Keratinocyte (primary cell): ENCODE results near the gene CFH. TPM values are rescaled to one million over a fixed set of nuclear protein-coding genes. Genes with fewer than 3 reads are reported as not detected.

ENCODE experiments used
- DNase-seq: peaks from one replicate; pipeline ENCODE4 v3.0.0-alpha.2; 2011; ENCODE audit warnings: low read depth, missing footprints, low spot score
- FAIRE-seq: peaks from 2 replicates; lab custom pipeline; 2011; peaks lifted over from hg19 to GRCh38; lab: Jason Lieb, UNC
- H2AFZ ChIP-seq: 2 replicates; pipeline ENCODE4 v1.6.0; 2012; ENCODE audit warnings: low read length, control low read depth, inconsistent platforms; ENCODE audit not compliant: control insufficient read depth
- H3K27ac ChIP-seq: 2 replicates; pipeline ENCODE4 v1.5.1; 2011; ENCODE audit warnings: low read length; ENCODE audit not compliant: control insufficient read depth, insufficient read depth
- H3K27me3 ChIP-seq: 3 replicates; pipeline ENCODE4 v1.6.0; 2011; ENCODE audit warnings: low read length; ENCODE audit not compliant: control insufficient read depth, insufficient read depth; ENCODE audit errors: extremely low read depth
- H3K36me3 ChIP-seq, 2 experiments: 2 replicates in 1 of 2; 3 replicates in 1 of 2; pipeline ENCODE4 v1.5.1; 2011; ENCODE audit warnings: low read length in 2 of 2, mild to moderate bottlenecking in 1 of 2; ENCODE audit not compliant: control insufficient read depth in 2 of 2, insufficient read depth in 2 of 2; ENCODE audit errors: extremely low read depth in 1 of 2
- H3K4me1 ChIP-seq: 3 replicates; pipeline ENCODE4 v1.5.1; 2011; ENCODE audit warnings: low read length; ENCODE audit not compliant: control insufficient read depth, insufficient read depth; ENCODE audit errors: extremely low read depth
- H3K4me2 ChIP-seq: 3 replicates; pipeline ENCODE4 v1.6.0; 2011; ENCODE audit warnings: low read depth, low read length; ENCODE audit not compliant: control insufficient read depth, insufficient read depth; ENCODE audit errors: extremely low read depth
- H3K4me3 ChIP-seq, 3 experiments: fragments of 200-600 bp in 1 of 3; sonication (generic) in 1 of 3; 2 replicates in 2 of 3; 3 replicates in 1 of 3; pipeline ENCODE4 v1.5.1; 2011 to 2016; ENCODE audit warnings: low read length in 3 of 3, mild to moderate bottlenecking in 3 of 3, control low read depth in 2 of 3, inconsistent platforms in 1 of 3, low read depth in 1 of 3, mixed read lengths in 1 of 3, mixed run types in 1 of 3, moderate library complexity in 1 of 3; ENCODE audit not compliant: control insufficient read depth in 2 of 3, insufficient read depth in 2 of 3; ENCODE audit errors: extremely low read depth in 1 of 3
- H3K79me2 ChIP-seq: 2 replicates; pipeline ENCODE4 v1.6.0; 2012; ENCODE audit warnings: low read length; ENCODE audit not compliant: control insufficient read depth, insufficient read depth
- H3K9ac ChIP-seq: 3 replicates; pipeline ENCODE4 v1.6.0; 2011; ENCODE audit warnings: low read length; ENCODE audit not compliant: control insufficient read depth, insufficient read depth; ENCODE audit errors: extremely low read depth
- H3K9me1 ChIP-seq: 3 replicates; pipeline ENCODE4 v1.6.0; 2011; ENCODE audit warnings: low read length; ENCODE audit not compliant: control insufficient read depth, insufficient read depth; ENCODE audit errors: extremely low read depth
- H3K9me3 ChIP-seq: 2 replicates; pipeline ENCODE4 v1.5.1; 2012; ENCODE audit warnings: low read depth, low read length; ENCODE audit not compliant: control insufficient read depth
- H4K20me1 ChIP-seq: 3 replicates; pipeline ENCODE4 v1.6.0; 2011; ENCODE audit warnings: low read length; ENCODE audit not compliant: control insufficient read depth, insufficient read depth; ENCODE audit errors: extremely low read depth
- EZH2 ChIP-seq: IDR thresholded peaks from one replicate; pipeline ENCODE4 v1.6.1; 2012; ENCODE audit warnings: inconsistent platforms, mild to moderate bottlenecking, low read length, moderate library complexity
- dilution Hi-C: fragments of 300-500 bp; cut with MboI; formaldehyde crosslinking; loops from one replicate; pipeline ENCODE4 v1.7.0; 2020; ENCODE audit warnings: low sequenced_read_pairs; ENCODE audit not compliant: extremely low pct_ligation_motif_present
- polyA plus RNA-seq, 5 experiments: library from polyadenylated mRNA; depleted of rRNA in 3 of 5; stranded (reverse) in 3 of 5; stranded (forward) in 1 of 5; unstranded in 1 of 5; fragments of >200 nt; gene quantifications; 1 replicate in 1 of 5; 2 replicates in 3 of 5; 3 replicates in 1 of 5; pipeline versions ENCODE4 v1.2.1 to v1.2.3, GENCODE V29; 2011 to 2012; ENCODE audit warnings: missing spikeins in 2 of 5, low read depth in 1 of 5, low replicate concordance in 1 of 5
- TF ChIP-seq, protein P1 (sequence below), 3 experiments: IDR thresholded peaks in 1 of 3; conservative IDR thresholded peaks in 1 of 3; optimal IDR thresholded peaks in 1 of 3; 2 replicates in 2 of 3; 3 replicates in 1 of 3; pipeline versions ENCODE3 to v1.5.1; 2011; ENCODE audit warnings: low read length in 3 of 3, mild to moderate bottlenecking in 3 of 3, moderate library complexity in 2 of 3, control low read depth in 1 of 3, inconsistent platforms in 1 of 3; ENCODE audit not compliant: insufficient read depth in 2 of 3; ENCODE audit errors: extremely low read depth in 1 of 3

CFH gene
- polyA plus RNA-seq, 1 donor (not counting 4 experiments of a cell fraction or from before 2014, with no cell fraction given), result 3.7 TPM

DNA sequence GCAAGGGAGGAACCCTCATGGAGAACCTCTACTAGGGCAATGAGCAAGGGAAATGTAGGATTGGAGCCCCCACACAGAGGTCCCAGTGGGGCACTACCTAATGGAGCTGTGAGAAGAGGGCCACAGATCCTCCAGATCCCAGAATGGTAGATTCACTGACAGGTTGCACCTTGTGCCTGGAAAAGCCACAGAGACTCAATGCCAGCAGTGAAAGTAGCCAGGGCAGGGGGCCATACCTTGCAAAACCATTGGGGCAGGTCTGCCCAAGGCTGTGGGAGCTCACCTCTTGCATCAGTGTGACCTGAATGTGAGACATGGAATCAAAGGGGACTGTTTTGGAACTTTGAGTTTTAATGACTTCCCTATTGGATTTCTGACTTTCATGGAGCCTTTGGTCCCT is 17.9 kb downstream of the CFH start:
- no peaks in the 10 kb centered on the region for H3K36me3 ChIP-seq
- no peak overlapping the region for H3K27ac ChIP-seq
- H3K9me1 ChIP-seq, result no peaks in the 10 kb centered on the region
- H3K27me3 ChIP-seq, result no peaks in the 10 kb centered on the region
- no peak overlapping the region for H3K9ac ChIP-seq
- DNase-seq (no peak), FAIRE-seq (no peak)
- no peaks in the 10 kb centered on the region for H3K9me3 ChIP-seq
- H3K4me1 ChIP-seq, result no peaks in the 10 kb centered on the region
- H4K20me1 ChIP-seq, result no peaks in the 10 kb centered on the region
- no peak overlapping the region for H2AFZ ChIP-seq
- TF ChIP-seq, protein P1, sequence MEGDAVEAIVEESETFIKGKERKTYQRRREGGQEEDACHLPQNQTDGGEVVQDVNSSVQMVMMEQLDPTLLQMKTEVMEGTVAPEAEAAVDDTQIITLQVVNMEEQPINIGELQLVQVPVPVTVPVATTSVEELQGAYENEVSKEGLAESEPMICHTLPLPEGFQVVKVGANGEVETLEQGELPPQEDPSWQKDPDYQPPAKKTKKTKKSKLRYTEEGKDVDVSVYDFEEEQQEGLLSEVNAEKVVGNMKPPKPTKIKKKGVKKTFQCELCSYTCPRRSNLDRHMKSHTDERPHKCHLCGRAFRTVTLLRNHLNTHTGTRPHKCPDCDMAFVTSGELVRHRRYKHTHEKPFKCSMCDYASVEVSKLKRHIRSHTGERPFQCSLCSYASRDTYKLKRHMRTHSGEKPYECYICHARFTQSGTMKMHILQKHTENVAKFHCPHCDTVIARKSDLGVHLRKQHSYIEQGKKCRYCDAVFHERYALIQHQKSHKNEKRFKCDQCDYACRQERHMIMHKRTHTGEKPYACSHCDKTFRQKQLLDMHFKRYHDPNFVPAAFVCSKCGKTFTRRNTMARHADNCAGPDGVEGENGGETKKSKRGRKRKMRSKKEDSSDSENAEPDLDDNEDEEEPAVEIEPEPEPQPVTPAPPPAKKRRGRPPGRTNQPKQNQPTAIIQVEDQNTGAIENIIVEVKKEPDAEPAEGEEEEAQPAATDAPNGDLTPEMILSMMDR (optimal IDR thresholded peaks at IDR 0.05 in 1 of 3, IDR thresholded peaks at IDR 0.05 in 1 of 3, conservative IDR thresholded peaks at IDR 0.05 in 1 of 3; ENCODE audit: extremely low read depth in 1 of 3, insufficient read depth in 2 of 3, low read length in 3 of 3), result no peak
- TF ChIP-seq EZH2, result no peak
- H3K4me2 ChIP-seq, result no peak overlapping the region
- H3K79me2 ChIP-seq, result no peaks in the 10 kb centered on the region
- no peak overlapping the region for H3K4me3 ChIP-seq
- dilution Hi-C loops, result loop anchor here (25.0 kb wide), 1 partner anchor 332 kb away; no protein-coding TSS in a partner anchor

DNA sequence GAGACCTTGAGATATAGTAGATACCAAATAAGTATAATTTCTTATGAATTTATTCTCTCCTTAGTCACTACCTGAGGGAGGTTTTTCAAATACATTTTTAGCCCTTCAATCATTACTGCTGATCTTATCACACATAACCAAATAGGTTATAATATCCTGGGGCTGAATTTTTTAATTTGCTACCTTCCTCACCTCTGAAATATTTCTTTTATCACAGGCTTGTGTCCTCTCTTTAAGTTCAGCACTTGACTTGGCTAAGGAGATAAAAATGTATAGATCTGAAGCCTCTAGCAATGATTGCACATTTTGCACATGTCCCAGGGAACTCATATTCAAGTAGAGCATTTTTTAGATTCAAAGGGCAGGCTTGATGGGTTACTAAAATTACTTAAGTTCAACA is 23.1 kb downstream of the CFH start:
- no peaks in the 10 kb centered on the region for H3K36me3 ChIP-seq
- H2AFZ ChIP-seq, result peak overlapping the region; percentile 30
- no peak for DNase-seq
- no peaks in the 10 kb centered on the region for H3K79me2 ChIP-seq
- H3K4me3 ChIP-seq, result no peak overlapping the region
- no peaks in the 10 kb centered on the region for H3K27me3 ChIP-seq
- no peak for FAIRE-seq
- no peak overlapping the region for H3K9ac ChIP-seq
- H4K20me1 ChIP-seq, result no peaks in the 10 kb centered on the region
- H3K27ac ChIP-seq, result no peak overlapping the region
- dilution Hi-C loops, result loop anchor here (25.0 kb wide), 1 partner anchor 338 kb away; no protein-coding TSS in a partner anchor
- TF ChIP-seq EZH2, result no peak
- TF ChIP-seq, protein P1 (optimal IDR thresholded peaks at IDR 0.05 in 1 of 3, IDR thresholded peaks at IDR 0.05 in 1 of 3, conservative IDR thresholded peaks at IDR 0.05 in 1 of 3; ENCODE audit: extremely low read depth in 1 of 3, insufficient read depth in 2 of 3, low read length in 3 of 3), result no peak
- peaks cover 2% of the 10 kb centered on the region for H3K4me1 ChIP-seq
- H3K9me3 ChIP-seq, result no peaks in the 10 kb centered on the region
- H3K9me1 ChIP-seq, result no peaks in the 10 kb centered on the region
- no peak overlapping the region for H3K4me2 ChIP-seq
